Activated naive CD4-positive, alpha-beta T cell treated with Interleukin-2 at 50 U/mL for 16 hours (primary cell): Measurements from ENCODE around the gene EXOG.

Experiments used
- DNase-seq: peaks from one replicate; pipeline ENCODE4 v3.0.0-alpha.2; 2020

Gene EXOG, protein sequence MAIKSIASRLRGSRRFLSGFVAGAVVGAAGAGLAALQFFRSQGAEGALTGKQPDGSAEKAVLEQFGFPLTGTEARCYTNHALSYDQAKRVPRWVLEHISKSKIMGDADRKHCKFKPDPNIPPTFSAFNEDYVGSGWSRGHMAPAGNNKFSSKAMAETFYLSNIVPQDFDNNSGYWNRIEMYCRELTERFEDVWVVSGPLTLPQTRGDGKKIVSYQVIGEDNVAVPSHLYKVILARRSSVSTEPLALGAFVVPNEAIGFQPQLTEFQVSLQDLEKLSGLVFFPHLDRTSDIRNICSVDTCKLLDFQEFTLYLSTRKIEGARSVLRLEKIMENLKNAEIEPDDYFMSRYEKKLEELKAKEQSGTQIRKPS

DNA sequence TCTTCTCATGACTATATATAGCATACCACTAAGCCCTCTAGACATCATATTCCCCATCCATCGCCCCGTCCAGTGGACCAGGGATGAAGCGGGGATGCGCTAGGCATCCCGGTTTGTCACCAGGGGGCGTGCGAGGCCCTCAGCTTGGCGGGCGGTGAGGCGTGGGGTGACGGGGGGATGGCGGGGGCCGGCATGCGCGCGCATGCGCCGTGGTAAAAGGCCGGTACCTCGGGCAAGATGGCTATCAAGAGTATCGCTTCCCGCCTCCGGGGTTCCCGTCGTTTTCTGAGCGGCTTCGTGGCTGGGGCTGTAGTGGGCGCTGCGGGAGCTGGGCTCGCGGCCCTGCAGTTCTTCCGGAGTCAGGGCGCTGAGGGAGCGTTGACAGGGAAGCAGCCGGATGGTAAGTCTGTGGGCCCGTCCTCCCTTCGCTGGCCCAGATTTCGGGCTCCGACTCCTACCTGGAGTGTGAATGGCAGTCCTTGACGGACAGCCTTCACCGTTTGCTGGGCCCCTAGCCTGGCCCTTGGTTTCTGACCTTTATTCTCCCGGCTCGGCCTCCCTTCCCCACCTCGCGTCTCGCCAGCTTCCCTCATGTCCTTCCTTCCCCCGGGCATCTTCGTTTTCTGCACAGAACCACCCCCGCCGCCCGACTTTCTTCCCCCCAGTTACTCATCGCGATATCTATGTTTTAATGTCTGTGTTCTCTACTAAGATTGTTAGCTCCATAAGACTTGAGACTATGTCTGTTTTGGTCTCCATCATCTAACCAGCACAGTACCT lies at the start of gene EXOG:
TSS of gene EXOG (plus strand) at position 210 of the 780 bp plus-strand sequence. CDS start at position 238, 28 bp downstream.
- DNase-seq = peak; percentile 95

DNA sequence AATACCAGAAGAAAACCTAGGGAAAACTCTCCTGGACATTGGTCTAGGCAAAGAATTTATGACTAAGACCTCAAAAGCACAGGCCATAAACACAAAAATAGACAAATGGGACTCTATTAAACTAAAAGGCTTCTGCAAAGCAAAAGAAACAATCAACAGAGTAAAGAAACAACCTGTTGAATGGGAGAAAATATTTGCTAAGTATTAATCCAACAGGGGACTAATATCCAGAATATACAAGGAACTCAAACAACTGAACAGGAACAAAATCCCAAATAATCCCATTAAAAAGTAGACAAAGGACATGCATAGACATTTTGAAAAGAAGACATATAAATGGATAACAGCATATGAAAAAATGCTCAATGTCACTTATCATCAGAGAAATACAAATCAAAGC lies 49.3 kb upstream of the EXOG start:
- no peak for DNase-seq

DNA sequence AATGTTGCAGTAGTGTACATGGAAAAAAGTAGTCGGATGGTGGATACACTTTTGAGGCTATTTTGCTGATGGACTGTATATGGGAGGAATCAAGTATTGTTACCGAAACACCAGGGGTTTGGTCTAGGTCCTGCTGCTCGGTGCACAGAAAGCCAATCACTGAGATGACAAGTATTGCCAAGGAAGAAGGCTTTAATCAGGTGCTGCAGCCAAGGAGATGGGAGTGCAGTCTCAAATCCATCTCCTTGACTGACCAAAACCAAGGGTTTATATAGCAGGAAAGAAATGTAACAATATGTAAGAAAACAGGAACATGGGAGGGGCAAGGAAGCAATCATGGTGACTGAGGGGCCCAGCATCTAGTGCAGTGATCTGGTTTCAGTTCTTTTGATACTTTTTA lies 45.3 kb upstream of the EXOG start:
- no peak for DNase-seq

DNA sequence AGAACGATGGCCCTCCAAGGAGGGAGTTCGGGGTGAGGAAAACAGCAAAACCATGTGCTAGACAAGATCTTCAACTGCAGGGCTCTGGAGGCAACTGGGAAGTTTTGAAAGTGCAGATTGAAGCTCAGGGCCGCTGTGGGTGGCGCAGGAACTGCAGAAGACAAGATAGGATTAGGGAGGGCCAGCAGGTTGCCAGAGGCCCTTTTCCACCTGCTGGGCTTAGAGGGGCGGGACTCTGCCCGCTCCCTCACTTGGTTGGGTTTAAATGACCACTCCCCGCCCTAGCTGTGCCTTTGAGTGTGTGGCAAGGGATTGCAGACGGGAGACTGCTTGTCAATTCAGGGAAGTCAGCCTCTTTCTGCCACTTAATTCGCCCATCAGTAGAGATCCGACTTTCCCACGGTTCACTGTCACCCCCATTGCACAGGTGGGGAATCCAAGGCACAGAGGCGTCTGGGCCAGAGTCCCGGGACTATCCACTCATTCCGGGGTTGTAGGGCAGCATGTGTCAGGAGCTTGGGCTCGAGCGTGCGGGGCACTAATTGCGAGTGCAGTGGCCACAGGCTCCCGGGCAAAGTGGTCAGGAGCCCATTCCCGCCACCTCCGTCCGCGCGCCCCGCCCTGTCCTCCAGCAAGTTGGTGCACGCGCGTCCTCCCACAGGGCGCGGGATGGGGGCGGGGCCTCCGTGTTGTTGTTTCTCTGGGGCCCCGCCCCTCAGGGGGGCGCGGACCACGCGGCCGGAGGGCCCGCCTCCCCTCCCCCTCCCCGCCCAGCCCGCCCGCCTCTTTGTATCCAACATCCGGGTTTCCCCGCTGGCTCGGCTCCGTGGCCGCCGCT lies 42.8 kb upstream of the EXOG start, which contains the start of gene ACVR2B:
TSS of gene ACVR2B (plus strand) at position 816 of the 838 bp plus-strand sequence. CDS start 433 bp downstream, outside the sequence.
- DNase-seq = peak; percentile 70

DNA sequence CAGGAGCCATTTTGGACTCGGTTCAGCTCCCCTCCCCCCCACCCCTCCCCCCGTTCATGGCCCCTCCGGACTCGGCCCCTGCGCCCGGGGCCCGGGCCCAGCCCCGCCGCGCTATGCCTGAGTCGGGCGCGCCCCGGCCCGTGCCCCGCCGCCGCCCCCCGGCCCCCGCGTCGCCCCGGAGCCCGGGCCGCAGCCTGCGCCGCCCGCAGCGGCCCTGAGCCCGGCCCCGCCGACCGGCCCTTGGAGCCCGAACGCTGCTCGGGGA lies 42.3 kb upstream of the EXOG start:
- DNase-seq = no peak

DNA sequence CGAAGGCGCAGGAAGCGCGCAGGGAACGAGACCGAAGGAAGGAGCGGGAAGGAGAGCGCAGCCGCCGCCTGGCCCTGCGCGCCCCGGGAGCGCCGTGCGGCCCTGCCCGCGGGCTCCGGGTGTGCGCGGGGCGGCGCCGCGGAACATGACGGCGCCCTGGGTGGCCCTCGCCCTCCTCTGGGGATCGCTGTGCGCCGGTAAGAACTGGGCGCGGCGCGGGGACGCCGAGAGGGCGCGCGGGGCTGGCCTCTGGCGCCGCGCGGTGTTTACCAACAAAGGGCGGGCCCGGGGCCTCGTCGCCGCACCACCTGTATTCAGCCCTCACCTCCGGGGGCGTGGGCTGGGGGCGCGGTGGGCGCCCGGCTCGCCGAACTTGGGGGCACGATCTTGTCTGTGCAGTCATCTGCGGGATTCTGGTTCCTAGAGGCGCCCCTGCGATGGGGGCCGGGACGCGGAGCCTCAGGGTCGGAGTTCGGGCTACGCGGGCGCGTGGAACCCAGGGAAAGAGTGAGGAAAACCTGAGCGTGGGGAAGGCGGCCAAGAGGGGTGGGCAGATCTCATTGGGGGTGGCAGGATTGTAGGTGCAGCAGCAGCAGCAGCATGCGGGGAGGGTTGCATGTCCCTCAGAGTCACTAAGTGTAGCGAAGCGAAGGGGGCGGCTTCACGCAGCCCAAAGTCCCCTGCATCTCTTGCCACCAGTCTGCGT lies 41.8 kb upstream of the EXOG start:
- peak; percentile 37 for DNase-seq

DNA sequence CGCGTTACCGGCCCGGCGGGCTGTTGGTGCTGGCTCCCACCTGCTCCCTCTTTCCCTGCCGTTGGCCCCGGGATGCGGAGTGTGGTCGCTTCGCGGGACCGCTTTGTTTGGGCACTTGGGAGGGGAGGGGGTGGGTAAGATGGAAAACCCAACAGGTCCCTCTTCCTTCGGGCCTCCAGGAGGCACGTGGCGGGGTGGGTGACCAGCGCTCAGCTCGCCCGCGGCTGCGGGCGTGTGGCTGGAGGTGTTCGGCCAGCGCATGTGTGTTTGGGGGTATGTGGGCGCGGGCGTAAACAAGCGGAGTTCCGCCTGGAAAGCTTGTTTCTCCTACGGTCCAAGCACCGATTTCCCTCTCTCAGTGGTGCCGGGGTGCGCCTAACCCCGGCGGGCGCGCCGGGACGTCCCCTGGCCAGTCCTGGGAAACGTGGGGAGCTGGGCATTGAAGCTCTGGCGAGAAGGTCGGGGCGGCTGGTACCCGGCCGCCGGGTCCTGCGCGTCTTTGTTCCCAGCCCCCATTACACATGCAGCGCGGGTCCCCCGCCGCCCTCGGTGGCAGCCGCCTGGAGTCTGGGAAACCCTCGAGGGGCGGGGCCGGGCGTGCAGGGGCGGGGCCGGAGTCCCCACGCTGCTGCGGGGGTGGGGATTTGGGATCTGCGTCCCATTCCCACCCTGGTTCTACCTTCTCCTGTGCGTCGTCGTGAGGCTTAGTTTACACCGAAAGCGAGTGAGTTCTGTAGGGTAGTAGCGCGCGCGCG lies 41.1 kb upstream of the EXOG start:
- peak; percentile 48 for DNase-seq

DNA sequence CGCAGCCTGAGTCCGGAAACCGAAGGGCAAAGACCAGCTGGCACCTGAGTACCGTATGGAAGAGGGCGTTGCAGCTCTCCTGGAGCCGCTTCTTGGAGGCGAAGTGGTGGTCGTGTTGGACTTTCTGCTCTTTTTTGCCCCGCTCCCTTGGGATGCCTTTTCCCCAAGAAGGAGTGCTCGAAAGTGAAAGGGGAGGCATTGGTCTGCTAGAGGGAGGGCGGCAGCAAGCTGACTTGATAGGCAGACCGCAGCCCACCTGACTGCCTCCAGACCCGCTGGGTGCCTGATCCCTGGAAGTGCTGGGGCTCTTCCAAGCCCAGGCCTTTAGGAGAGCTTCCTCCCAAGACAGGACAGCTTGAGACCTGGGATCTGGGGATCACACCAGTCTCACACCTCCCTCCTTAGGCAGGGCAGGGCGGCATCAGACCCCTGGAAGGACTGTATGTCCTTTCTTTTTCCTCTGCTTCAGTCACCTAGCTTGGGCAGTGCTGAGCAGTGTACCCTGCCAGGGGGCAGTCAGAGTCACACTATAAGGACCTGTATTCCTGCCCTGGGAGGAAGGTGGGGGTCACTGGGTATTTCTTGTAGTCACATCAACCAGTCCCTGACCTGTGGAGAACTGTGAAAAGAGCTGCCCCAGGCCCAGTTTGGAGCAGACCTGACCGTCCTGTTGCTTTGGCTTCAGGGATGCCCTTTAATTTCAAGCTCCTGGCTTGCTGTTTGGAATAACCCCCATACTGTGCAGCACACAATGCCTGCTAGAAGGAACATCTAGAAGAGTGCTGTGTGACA lies 40.3 kb upstream of the EXOG start:
- DNase-seq = no peak

DNA sequence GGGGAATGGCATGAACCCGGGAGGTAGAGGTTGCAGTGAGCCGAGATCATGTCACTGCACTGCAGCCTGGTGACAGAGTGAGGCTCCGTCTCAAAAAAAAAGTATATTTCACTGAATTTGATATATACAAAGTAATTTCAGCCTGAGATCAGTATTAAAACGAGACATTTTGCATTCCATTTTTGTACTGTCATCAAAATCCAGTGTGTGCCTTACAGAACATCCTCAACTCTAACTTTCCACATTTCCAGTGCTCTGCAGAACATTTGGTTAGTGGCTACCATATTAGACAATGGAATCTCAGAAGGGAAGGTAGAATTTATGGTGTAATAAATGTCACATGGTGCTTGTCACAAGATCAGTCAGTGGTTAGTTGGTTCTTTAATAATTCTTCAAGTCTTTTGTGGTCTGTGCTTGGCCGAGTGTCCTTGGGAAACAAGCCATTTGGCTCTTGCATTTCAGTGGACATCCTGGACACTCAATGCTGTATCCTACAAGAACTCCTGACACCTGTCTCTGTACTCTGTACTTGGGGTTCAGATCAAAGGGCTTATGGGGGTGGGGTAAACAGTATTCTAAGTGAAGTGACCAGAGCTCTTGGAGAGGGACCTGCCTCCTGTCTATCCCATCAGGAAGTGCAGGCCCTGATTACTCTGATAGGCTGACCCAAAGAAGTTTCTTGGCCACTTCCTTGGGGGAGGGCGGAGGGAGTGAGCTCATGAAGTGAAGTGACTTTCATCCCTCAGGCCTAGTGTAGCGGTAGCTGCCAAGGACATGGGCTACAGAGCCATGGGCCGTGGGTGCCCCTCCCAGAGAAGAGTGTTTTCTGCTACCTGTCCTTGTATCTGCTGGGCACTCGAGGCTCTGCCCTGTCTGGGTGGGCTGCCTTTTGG lies 38.8 kb upstream of the EXOG start:
- DNase-seq = no peak

DNA sequence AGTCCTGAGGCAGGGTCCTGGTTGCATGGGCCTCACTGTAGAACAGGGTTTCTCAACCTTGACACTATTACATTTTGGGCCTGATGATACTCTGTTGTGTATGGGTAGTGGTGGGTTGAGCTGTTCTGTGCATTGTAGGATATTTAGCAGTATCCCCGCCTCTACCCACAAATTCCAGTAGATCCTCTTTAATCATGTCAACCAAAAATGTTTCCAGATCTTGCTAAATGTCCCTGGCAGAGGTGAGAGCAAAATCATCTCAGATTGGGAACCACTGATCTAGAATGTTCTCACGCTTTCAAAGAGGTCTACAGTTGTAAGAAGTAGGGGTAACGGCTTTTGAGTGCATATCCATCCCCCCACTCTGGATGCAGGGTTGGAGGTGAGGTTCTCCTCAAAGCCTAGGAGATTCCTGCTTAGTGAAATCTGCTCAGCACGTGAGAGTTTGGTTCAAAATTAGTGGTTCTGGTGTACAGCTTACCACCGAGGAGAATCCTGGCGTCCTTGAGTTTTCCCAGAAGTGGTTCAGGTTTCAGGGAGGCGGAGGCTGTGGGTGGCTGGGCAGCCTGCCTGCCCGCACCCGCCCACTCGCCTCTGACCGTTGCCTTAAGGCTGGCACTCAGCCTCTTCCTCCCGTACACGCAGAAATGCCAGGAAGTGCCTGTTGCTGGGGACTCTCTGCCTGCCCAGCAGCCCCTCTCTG lies 37.2 kb upstream of the EXOG start:
- DNase-seq = no peak

DNA sequence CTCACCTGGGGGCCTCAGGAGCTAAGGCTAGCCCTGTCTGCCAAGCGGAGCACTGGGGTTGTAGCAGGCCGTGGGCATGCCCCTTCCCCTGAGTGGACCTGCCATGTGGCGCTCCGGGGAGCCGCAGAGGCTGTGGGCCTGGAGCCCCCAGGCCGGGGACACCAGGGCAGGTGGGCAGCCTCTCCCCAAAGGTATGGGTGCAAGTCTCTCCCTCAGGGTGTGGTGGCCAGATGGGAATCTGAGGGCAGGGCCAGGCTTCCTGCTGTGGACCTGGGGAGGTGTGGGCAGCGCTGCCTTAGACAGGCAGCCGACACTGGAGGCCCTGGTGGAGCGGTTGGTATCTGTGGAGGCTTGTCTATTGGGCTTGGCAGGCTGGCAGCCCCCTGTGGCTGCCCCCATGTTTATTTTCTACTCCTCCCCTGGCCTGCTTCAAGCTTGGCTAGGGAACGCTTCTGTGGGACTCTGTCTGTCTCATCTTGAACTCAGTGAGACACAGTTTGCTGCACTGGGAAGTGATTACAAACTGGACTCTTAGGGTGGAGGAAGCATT lies 36.6 kb upstream of the EXOG start:
- DNase-seq = no peak

DNA sequence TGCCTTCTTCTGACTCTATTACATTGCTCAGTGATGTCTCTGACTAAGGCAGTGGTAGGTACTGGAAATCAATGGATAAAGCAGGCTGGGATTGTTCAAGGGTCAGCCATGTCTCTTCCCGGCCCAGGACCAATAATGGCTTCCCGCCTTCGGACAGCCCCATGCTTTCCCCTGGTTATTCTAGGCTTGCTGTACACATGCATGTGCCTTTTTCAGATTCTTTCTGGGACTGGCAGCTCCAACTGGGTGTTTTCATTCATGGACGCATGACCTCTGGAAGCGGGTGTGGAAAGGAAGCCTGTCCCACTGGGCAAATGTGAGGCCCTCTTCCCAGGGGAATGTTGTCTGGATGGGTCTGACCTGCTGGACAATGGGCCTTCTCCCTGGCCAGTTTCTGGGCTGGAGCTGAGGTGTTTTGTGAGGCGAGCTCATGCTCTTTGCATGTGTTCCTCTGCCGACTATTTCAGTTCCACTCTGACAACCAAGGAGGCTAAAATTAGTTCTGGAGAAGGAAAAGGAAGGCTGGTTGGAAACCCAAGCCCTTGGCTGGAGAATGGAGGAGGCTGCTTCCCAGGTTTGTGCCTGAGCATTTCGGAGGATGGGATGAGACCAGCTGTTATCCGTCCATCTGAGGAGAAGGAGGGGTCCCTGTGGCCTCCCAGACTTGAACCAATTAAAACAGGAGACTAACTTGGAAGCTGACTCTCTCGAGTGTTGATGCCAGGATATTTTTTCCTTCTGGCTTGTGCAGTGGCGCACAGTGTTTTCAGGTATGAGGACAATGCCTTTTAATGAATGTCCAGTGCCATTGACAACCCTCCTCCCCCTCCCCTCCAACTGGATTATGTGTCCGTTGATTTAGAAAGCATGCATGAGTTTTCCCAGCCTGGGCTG lies 35.5 kb upstream of the EXOG start:
- DNase-seq = no peak

DNA sequence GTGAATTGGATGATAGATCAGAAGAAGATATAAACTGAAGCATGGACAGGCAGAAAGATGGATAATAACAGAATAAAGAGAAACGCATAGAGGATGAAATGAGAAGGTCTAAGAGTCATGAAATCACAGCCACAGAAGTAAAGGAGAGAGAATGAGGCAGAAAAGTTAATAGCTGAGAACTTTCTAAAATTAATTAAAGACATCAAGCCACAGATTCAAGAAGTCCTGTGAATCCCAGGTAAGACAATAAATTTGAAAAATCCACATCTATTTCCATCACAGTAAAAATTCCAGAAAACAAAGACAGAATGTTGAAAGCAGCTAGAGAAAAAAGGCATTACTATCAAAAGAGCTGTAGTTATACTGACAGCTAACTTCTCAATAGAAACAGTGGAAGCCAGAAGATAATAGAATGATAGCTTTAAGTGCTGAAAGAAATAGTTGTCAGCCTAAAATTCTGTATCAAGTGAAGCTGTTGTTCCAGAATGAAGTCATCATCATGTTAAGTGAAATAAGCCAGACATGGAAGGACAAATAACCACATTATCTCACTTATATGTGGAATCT lies 30.5 kb upstream of the EXOG start:
- DNase-seq = no peak

DNA sequence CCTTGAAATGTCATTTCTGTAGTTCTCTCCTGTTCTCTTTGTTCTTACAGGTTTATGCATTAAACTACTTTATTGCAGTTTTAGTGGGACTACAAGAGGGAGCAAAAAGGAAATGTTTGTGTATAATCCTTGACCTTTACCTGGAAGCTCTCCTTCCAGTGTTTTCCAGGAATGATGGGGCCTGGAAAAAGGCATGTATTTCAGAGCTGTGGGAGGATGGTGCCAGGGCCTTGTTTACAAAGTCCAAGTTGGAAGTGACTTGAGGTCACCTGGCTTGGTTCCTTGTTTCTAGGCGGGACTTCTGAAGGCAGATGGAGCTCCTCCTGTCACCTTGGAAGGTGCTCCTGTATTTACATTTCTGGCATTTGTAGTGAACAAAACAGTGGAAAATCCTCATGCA lies 27.4 kb upstream of the EXOG start:
- DNase-seq = no peak

DNA sequence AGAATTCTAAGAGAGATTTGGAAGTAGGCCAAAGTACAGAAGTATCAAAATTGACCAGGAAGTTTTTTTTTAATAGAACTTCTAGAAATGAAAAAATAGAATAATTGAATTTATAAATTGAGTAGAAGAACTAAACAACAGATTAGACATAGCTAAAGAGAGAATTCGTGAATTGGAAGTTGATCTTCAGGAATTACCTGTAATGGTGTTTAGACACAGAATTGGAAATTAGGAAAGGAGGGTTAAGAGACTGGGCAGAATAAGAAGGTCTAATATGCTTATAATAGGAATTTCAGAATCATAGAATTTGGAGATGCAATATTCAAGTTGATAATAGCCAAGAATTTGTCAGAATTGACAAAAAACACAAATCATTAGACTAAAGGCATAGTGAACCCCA lies 26.3 kb upstream of the EXOG start:
- DNase-seq = no peak

DNA sequence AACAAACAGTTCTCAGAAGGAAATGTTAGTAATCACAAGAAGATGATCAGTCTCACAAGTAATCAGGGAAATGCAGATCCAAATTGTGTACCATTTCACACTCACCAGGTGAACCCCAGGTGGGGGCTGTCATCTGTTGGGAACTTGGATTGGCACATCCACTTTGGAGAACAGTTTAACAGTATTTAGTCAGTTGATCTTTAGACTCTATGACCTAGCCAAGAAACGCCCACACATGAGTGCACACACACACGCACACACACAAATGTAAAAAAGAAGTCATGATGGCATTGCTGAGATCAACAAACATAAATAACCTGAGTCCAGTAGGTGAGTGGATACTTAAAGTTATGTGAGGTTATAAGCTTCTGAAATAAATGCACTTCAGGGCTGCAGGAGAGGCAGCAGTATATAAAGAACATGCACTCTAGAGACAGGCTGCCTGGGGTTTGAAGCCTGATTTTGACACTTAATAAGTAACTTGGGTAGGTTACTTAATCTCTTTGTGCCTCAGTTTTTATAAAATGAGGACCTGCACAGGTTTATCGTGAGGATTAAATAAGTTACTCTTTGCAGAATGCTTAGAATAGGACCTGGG lies 24.8 kb upstream of the EXOG start:
- no peak for DNase-seq

DNA sequence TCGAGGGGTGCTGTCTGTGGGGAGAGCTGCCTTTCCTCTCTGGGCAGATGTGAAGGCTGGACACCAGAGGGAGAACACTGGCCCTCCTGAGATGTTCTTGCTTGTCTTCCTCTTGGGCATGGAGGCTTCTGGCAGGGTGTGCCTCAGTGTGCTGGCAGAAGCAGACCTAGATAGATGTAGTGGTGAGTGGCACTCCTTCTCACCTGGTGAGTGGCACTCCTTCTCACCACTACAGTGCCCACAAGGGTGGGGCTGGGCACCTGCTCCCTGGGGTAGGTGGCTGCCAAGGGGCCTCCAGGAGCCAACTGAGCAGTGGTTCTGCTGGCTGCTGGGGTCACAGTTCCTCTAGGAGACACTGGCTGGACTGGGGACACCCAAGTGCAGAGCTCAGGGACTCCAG lies 23.8 kb upstream of the EXOG start:
- no peak for DNase-seq
